Activated T-cell treated with anti-CD3 and anti-CD28 coated beads, Interleukin-2, amount 50 U/mL, for 72 hours (primary cell): ENCODE data around the gene KIAA1671. TPM values are rescaled to one million over a fixed set of nuclear protein-coding genes. Genes with fewer than 3 reads are reported as not detected.

Experiments used
- ATAC-seq, 2 donors: fragments of 150-1000 bp; cut with Tn5 transposase; replicated peaks in 1 of 2; 2 replicates each; pipeline ENCODE4 v1.10.0; 2021; ENCODE audit warnings: moderate library complexity in 2 of 2, mild to moderate bottlenecking in 1 of 2
- DNase-seq, 2 donors: peaks; one replicate each; pipeline ENCODE4 v3.0.0; 2021 to 2022; ENCODE audit warnings: mixed read lengths in 1 of 2
- H3K27ac Mint-ChIP-seq: one replicate; pipeline ENCODE4 v1.8.0; 2022; ENCODE audit warnings: mild to moderate bottlenecking, moderate library complexity, mixed read lengths
- H3K27me3 Mint-ChIP-seq: one replicate; pipeline ENCODE4 v1.8.0; 2022; ENCODE audit warnings: low read depth, mixed read lengths
- H3K36me3 Mint-ChIP-seq, 2 donors: one replicate each; pipeline ENCODE4 v1.8.0; 2022; ENCODE audit warnings: mixed read lengths in 2 of 2, mild to moderate bottlenecking in 1 of 2; ENCODE audit not compliant: insufficient read depth in 2 of 2
- H3K4me1 Mint-ChIP-seq: one replicate; pipeline ENCODE4 v1.8.0; 2022; ENCODE audit warnings: low read depth, mixed read lengths
- H3K4me3 Mint-ChIP-seq, 2 donors: one replicate each; pipeline ENCODE4 v1.8.0; 2022; ENCODE audit warnings: mild to moderate bottlenecking in 2 of 2, mixed read lengths in 2 of 2, moderate library complexity in 2 of 2
- H3K9me3 Mint-ChIP-seq, 2 donors: one replicate each; pipeline ENCODE4 v1.8.0; 2022; ENCODE audit warnings: mixed read lengths in 2 of 2
- total RNA-seq, 2 donors: library from RNA; stranded (reverse); gene quantifications; one replicate each; pipeline ENCODE4 v1.2.3, GENCODE V29; 2022

The KIAA1671 gene
- total RNA-seq, 2 donors from 2014 or later = 6.6 to 10.8 TPM

DNA sequence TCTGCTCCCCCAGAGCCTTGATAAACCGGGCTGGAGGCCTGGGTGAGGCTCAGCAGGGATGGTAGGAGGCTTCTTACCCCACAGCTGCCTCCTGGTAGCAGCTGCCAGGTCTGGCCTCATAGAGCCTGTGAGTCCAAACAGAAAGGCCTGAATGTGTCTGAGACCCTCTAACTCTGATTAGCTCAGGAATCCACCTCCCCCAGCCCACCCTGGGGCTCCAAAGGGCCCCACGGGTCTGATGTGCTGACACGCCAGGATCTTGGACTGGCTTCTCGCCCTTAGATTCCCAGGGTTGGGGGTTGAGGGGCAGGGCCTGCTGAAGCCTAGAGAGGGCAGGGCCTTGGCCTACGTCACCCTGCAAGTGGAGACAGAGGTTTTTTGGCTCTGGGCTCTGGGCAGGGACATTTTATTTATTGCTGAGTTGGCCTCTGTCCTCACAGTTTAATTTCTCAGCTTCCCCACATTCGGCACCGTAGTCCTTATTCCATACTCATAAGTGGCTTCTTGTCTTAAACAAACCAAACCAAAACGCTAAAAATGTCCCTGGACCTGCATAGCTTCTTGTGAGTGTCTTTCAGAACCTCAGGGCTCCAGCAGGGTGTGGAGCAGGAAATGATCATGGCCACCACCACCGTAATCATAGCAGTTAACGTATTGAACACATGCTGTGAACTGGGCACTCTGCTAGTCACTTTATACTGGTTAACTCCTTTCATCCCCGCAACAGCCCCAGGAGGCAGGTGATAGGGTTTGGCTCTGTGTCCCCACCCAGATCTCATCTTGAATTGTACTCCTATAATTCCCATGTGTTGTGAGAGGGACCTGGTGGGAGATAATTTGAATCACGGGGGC, 25.1 kb downstream of the KIAA1671 start:
- Mint-ChIP-seq H3K36me3 (no peaks in the 10 kb centered on the region), H3K4me3 (no peak overlapping the region), H3K9me3 (no peaks in the 10 kb centered on the region), H3K27me3 (no peaks in the 10 kb centered on the region), H3K4me1 (no peaks in the 10 kb centered on the region), H3K27ac (no peak overlapping the region)
- ATAC-seq (no peak), DNase-seq (no peak)

GRCh38 chr22:24978308-24978707, 25.8 kb downstream of the KIAA1671 start:
- Mint-ChIP-seq H3K4me3 (no peak overlapping the region), H3K36me3 (no peaks in the 10 kb centered on the region), H3K27me3 (no peaks in the 10 kb centered on the region), H3K4me1 (no peaks in the 10 kb centered on the region), H3K27ac (no peak overlapping the region), H3K9me3 (no peaks in the 10 kb centered on the region)
- ATAC-seq (no peak), DNase-seq (no peak)

DNA sequence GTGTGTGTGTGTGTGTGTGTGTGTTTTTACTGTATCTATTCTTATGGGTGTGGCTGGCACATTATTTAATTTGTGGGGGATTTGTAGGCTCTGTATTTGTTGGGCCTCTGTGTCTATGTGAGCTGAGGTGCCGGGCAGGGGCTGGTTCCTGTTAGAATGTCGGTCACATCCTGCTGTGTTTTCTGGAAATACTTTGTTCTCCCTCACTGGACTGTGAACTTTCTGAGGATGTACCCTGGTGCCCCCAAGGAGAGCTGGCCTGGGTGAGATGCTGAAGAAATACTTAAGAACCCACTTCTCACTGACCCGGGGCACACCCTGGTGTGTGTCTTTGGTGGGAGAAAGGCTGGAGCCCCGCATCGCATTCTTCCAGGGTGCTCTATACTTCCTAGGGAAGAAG, 28.6 kb downstream of the KIAA1671 start:
- Mint-ChIP-seq H3K4me3 (no peak overlapping the region), H3K27ac (no peak overlapping the region), H3K9me3 (no peaks in the 10 kb centered on the region), H3K36me3 (no peaks in the 10 kb centered on the region), H3K4me1 (peaks cover 7% of the 10 kb centered on the region), H3K27me3 (peaks cover 8% of the 10 kb centered on the region)
- ATAC-seq = no peak
- no peak for DNase-seq

DNA sequence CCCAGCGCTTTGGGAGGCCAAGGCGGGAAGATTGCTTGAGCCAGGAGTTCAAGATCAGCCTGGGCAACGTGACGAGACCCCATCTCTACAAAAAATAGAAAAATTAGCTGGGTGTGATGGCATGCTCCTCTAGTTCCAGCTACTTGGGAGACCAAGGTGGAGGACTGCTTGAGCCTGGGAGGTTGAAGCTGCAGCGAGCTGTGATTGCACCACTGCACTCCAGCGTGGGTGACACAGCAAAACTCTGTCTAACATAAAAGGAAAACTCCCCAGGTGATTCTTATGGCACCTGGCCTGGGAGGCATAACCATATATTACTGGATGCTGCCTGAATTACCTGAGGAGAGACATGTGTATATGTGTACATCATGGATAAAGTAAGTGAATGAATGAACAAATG, 29.1 kb downstream of the KIAA1671 start:
- peaks cover 8% of the 10 kb centered on the region for H3K27me3 Mint-ChIP-seq
- no peak for DNase-seq
- peaks cover 7% of the 10 kb centered on the region for H3K4me1 Mint-ChIP-seq
- H3K4me3 Mint-ChIP-seq = no peak overlapping the region
- no peak for ATAC-seq
- no peaks in the 10 kb centered on the region for H3K9me3 Mint-ChIP-seq
- H3K27ac Mint-ChIP-seq = no peak overlapping the region
- H3K36me3 Mint-ChIP-seq = no peaks in the 10 kb centered on the region

DNA sequence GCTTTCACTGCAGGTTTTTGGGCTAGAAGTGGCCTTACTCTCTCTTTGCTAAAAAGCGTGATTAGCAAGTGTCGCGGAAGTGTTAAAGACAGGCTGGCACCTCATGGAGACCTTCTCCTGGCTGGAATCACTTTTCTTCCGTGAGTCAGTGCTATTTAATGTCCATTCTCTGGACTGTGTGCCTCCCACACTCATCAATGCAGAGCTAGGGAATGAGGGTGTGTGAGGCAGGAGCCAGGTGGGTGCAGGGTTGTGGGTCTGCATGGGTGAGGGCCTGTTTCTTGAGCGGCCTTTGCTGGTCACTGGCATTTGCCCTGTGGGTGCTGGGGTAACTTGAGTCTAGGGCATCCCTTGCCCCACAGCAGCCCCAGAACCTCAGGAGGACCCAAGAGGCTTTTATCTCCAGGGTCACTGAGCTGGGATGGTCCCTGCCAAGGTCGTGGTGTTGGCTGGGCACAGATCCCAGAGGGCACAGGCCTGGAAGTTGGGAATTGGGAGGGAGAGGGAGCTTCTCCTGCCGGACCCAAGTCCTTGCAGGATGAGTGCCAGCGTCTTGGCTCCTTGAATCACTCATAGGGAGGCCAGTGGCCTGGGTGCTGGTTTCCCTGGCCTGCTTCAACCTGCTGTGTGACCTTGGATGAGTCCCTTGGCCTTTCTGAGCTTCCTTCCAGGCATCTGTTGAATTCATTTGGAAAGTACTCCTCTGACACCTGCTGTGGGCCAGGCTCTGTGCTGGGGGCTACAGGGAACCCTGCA, 30.0 kb downstream of the KIAA1671 start:
- H3K36me3 Mint-ChIP-seq = no peaks in the 10 kb centered on the region
- ATAC-seq (no peak), DNase-seq (no peak)
- no peak overlapping the region for H3K4me3 Mint-ChIP-seq
- H3K9me3 Mint-ChIP-seq = no peaks in the 10 kb centered on the region
- H3K27ac Mint-ChIP-seq = no peak overlapping the region
- peaks cover 7% of the 10 kb centered on the region for H3K4me1 Mint-ChIP-seq
- peaks cover 8% of the 10 kb centered on the region for H3K27me3 Mint-ChIP-seq

DNA sequence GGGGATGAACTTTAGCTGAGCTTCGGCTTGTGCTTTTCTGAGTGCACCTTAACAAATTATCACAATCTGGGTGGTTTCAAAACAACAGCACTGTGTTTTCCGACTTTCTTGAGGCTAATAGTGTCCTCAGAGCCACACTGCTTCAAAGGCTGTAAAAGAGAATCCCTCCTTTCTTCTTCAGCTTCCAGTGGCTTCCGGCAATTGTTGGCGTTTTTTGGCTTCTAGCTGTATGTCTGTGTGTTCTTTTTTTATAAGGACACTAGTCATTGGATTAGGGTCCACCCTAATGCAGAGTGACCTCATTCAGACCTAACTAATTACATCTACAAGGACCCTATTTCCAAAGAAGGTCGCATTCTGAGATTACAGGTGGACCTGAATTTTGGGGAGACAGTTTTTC, 30.6 kb downstream of the KIAA1671 start:
- no peak overlapping the region for H3K27ac Mint-ChIP-seq
- DNase-seq = no peak
- H3K9me3 Mint-ChIP-seq = no peaks in the 10 kb centered on the region
- no peaks in the 10 kb centered on the region for H3K36me3 Mint-ChIP-seq
- ATAC-seq = no peak
- H3K4me3 Mint-ChIP-seq = no peak overlapping the region
- peaks cover 8% of the 10 kb centered on the region for H3K27me3 Mint-ChIP-seq
- peaks cover 7% of the 10 kb centered on the region for H3K4me1 Mint-ChIP-seq

DNA sequence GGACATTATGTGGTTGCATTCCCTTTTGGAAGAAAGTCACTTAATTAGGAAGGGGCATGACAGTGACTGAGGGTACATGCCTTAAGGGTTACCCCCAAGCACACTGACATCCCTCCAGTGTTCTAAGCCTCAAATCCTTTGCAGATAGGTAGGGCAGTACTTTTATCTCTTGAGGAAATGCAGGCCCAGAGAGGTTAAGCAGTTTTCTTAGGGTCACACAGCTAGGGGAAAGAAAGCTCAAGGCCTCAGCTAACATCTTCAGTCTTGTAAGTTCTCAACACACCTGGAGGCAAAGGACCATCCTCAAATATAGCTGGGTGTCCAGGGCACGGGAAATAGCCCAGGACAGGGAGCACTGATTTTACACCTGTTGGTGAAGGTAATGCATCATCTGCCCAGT, 31.6 kb downstream of the KIAA1671 start:
- ATAC-seq = no peak
- no peaks in the 10 kb centered on the region for H3K9me3 Mint-ChIP-seq
- peaks cover 15% of the 10 kb centered on the region for H3K27me3 Mint-ChIP-seq
- H3K4me3 Mint-ChIP-seq = no peak overlapping the region
- no peaks in the 10 kb centered on the region for H3K36me3 Mint-ChIP-seq
- no peak for DNase-seq
- peaks cover 10% of the 10 kb centered on the region for H3K4me1 Mint-ChIP-seq
- no peak overlapping the region for H3K27ac Mint-ChIP-seq

DNA sequence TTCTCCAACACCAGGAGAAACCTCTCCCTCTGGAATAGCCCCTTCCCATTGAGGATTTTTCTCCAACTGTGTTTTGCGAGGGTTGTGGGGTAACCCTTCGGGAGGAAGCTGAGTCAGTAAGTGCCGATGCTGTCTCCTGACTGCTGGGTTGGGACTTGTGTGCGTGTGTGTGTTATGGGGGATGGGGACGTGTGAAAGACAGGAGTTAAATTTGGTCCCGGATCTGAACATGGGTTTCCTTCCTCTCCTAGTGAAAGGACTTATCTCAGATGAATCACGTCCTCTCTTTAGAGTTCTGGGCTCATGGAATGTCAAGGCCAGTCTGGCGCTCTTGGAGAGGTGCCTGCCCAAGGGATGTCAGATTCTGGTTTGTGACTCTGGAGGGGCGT, 33.3 kb downstream of the KIAA1671 start:
- DNase-seq (no peak), ATAC-seq (no peak)
- peaks cover 15% of the 10 kb centered on the region for H3K4me1 Mint-ChIP-seq
- H3K27me3 Mint-ChIP-seq = peaks cover 22% of the 10 kb centered on the region
- no peaks in the 10 kb centered on the region for H3K9me3 Mint-ChIP-seq
- no peak overlapping the region for H3K27ac Mint-ChIP-seq
- no peaks in the 10 kb centered on the region for H3K36me3 Mint-ChIP-seq
- H3K4me3 Mint-ChIP-seq = peak overlapping the region; percentile 28 to 32

GRCh38 chr22:24986816-24987215, 34.3 kb downstream of the KIAA1671 start:
- no peaks in the 10 kb centered on the region for H3K9me3 Mint-ChIP-seq
- H3K27ac Mint-ChIP-seq = no peak overlapping the region
- no peaks in the 10 kb centered on the region for H3K36me3 Mint-ChIP-seq
- DNase-seq (no peak), ATAC-seq (no peak)
- H3K4me1 Mint-ChIP-seq = peaks cover 15% of the 10 kb centered on the region
- H3K4me3 Mint-ChIP-seq = no peak overlapping the region
- peaks cover 22% of the 10 kb centered on the region for H3K27me3 Mint-ChIP-seq

DNA sequence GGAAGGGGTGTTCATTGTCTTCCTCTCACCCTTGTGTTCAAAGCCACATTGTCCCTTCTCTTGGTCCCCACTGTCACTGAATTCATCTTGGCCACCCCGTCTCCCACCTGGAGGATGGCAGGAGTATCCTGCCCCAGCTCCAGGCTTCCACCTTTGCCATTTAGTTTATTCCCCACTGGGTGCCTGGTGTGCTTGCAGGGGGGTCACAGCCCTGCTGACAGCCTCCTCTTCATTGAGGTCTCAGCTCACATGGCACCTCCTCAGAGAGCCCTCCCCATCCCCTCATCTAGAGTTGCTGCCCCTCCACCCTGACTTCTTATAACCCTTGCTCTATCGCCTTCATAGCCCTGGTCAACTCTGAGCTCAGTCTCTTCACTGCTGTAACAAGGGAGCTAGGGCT, 36.6 kb downstream of the KIAA1671 start:
- Mint-ChIP-seq H3K27me3 (peaks cover 31% of the 10 kb centered on the region), H3K36me3 (no peaks in the 10 kb centered on the region), H3K4me3 (no peak overlapping the region), H3K9me3 (no peaks in the 10 kb centered on the region), H3K27ac (no peak overlapping the region), H3K4me1 (peaks cover 28% of the 10 kb centered on the region)
- no peak for DNase-seq
- no peak for ATAC-seq

DNA sequence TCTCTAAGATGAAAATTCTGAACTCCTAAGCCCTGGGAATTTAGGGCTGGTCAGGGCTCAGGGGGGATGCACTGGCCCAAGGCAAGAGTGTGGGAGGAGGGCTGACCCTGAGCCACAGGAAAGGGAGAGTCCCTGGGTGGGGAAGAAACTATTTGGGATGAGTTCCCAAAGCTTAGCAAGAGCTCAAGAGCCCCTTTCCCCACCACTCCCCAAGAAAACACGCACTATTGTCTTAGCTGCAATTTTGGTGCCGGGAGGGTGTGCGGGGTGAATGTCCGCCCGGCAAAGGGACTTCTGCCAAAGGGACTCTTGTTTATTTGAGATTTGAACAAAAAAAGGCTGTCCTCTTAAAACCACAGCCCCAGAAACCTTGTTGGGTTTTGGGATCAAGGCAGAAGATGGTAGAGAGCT, 37.0 kb downstream of the KIAA1671 start:
- ATAC-seq (no peak), DNase-seq (no peak)
- no peak overlapping the region for H3K4me3 Mint-ChIP-seq
- no peaks in the 10 kb centered on the region for H3K9me3 Mint-ChIP-seq
- no peak overlapping the region for H3K27ac Mint-ChIP-seq
- peaks cover 33% of the 10 kb centered on the region for H3K4me1 Mint-ChIP-seq
- H3K27me3 Mint-ChIP-seq = peaks cover 31% of the 10 kb centered on the region
- H3K36me3 Mint-ChIP-seq = no peaks in the 10 kb centered on the region

DNA sequence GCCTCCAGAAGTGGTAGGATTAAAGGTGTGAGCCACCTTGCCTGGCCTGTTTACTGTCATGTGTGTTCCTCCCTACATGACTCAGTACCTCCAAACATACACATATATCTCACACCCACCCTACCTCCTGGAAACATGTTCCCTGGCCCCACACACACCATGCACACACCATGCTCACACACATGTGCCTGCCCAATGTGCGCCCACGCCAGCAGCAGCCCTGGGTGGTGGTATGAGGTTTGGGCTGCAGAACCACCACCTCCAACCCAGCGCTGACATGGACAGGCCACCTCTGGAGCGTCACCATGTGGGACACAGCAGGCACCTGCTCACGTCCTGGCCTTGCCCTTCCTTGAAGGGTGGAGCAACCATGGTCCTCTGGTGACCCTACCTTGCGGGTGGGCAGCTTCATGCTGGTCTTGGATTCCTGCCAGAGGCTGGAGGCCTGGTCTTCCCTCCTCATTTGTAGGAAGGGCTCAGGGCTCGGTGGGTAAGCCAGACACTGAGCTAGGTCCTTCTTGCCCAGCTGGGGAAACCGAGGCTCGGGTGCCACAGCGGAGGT, 37.9 kb downstream of the KIAA1671 start:
- Mint-ChIP-seq H3K36me3 (no peaks in the 10 kb centered on the region), H3K4me1 (peaks cover 36% of the 10 kb centered on the region), H3K4me3 (no peak overlapping the region), H3K9me3 (no peaks in the 10 kb centered on the region), H3K27me3 (peaks cover 30% of the 10 kb centered on the region), H3K27ac (no peak overlapping the region)
- no peak for DNase-seq
- no peak for ATAC-seq

DNA sequence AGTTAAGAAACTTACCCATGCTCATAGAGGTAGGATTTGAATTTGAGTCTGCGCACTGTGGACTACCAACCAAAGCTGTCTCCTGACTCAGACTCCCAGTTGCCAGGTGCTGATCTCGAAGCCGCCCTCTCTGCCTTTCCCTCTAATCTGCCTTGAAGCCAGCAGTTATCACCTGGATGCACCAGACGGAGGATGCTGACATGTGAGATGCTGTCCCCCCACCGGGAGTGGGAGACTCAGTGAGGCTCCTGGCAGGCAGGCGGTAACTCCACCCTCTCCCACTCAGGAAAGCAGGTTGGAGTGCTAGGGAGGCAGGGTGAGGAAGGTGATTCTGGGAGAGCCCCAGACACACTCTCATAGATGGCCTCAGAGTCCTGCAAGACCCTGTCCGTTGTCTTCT, 40.4 kb downstream of the KIAA1671 start:
- peaks cover 36% of the 10 kb centered on the region for H3K27me3 Mint-ChIP-seq
- DNase-seq (no peak), ATAC-seq (no peak)
- H3K27ac Mint-ChIP-seq = no peak overlapping the region
- no peak overlapping the region for H3K4me3 Mint-ChIP-seq
- H3K4me1 Mint-ChIP-seq = peaks cover 34% of the 10 kb centered on the region
- no peaks in the 10 kb centered on the region for H3K9me3 Mint-ChIP-seq
- H3K36me3 Mint-ChIP-seq = no peaks in the 10 kb centered on the region
